Uterus (tissue), 2 donors: Measurements from ENCODE around the gene USP40.

Source experiments
- CTCF ChIP-seq, 4 experiments: fragments of 200-600 bp in 2 of 4; fragments of 450-650 bp in 2 of 4; sonication (generic) in 2 of 4; IDR thresholded peaks; one replicate each; pipeline ENCODE4 v1.5.1; 2016 to 2019; ENCODE audit warnings: antibody characterized with exemption in 4 of 4, mild to moderate bottlenecking in 2 of 4, moderate library complexity in 1 of 4
- POLR2A ChIP-seq, 2 donors: fragments of 450-650 bp; IDR thresholded peaks; one replicate each; pipeline ENCODE4 v1.6.1; 2016; ENCODE audit warnings: antibody characterized with exemption in 2 of 2, mild to moderate bottlenecking in 1 of 2, moderate library complexity in 1 of 2

- TF ChIP-seq CTCF (IDR thresholded peaks at IDR 0.05) (no peak), POLR2A (IDR thresholded peaks at IDR 0.05) (no peak)
Observed at GRCh38 chr2:233437439-233437955, 129.1 kb downstream of the USP40 start.
